KMS-11 (cell line): ENCODE measurements around the gene NEURL1.

Source experiments
- H2AFZ ChIP-seq: fragments of 200-600 bp; sonication (generic); 2 replicates; pipeline ENCODE4 v1.6.1; 2016; ENCODE audit warnings: antibody characterized with exemption, mixed run types, low read depth
- H3K27ac ChIP-seq: fragments of 200-600 bp; sonication (generic); 2 replicates; pipeline ENCODE4 v1.6.1; 2016; ENCODE audit warnings: mild to moderate bottlenecking, mixed run types
- H3K27me3 ChIP-seq: fragments of 200-600 bp; sonication (generic); 2 replicates; pipeline ENCODE4 v1.6.1; 2017; ENCODE audit warnings: mild to moderate bottlenecking, low read depth, mixed run types, moderate library complexity; ENCODE audit not compliant: insufficient read depth
- H3K36me3 ChIP-seq: fragments of 200-600 bp; sonication (generic); 2 replicates; pipeline ENCODE4 v1.6.1; 2017; ENCODE audit warnings: mild to moderate bottlenecking, mixed run types; ENCODE audit not compliant: insufficient read depth
- H3K4me1 ChIP-seq: fragments of 200-600 bp; sonication (generic); 2 replicates; pipeline ENCODE4 v1.6.1; 2016; ENCODE audit warnings: mild to moderate bottlenecking, low read depth, mixed run types; ENCODE audit not compliant: poor library complexity, severe bottlenecking
- H3K4me2 ChIP-seq: fragments of 200-600 bp; sonication (generic); 2 replicates; pipeline ENCODE4 v1.7.0; 2016; ENCODE audit warnings: mild to moderate bottlenecking, mixed run types
- H3K4me3 ChIP-seq: fragments of 200-600 bp; sonication (generic); IDR thresholded peaks from 2 replicates; pipeline ENCODE4 v1.6.1; 2017; ENCODE audit warnings: low read depth, low read length, mixed read lengths; ENCODE audit not compliant: insufficient read depth
- H3K79me2 ChIP-seq: fragments of 200-600 bp; sonication (generic); 2 replicates; pipeline ENCODE4 v1.6.1; 2016; ENCODE audit warnings: low read depth, mixed run types; ENCODE audit not compliant: insufficient read depth
- H3K9ac ChIP-seq: fragments of 200-600 bp; sonication (generic); 2 replicates; pipeline ENCODE4 v1.6.1; 2016; ENCODE audit warnings: mild to moderate bottlenecking, mixed run types
- H4K20me1 ChIP-seq: fragments of 200-600 bp; sonication (generic); 2 replicates; pipeline ENCODE4 v1.6.1; 2016; ENCODE audit warnings: mild to moderate bottlenecking, mixed run types; ENCODE audit not compliant: insufficient read depth
- TF ChIP-seq, protein P1 (sequence below): fragments of 200-600 bp; sonication (generic); conservative IDR thresholded peaks from 2 replicates; pipeline ENCODE4 v1.6.1; 2017; ENCODE audit warnings: low read depth, mild to moderate bottlenecking, antibody characterized with exemption, low read length, moderate library complexity, mixed read lengths

NEURL1 gene

DNA sequence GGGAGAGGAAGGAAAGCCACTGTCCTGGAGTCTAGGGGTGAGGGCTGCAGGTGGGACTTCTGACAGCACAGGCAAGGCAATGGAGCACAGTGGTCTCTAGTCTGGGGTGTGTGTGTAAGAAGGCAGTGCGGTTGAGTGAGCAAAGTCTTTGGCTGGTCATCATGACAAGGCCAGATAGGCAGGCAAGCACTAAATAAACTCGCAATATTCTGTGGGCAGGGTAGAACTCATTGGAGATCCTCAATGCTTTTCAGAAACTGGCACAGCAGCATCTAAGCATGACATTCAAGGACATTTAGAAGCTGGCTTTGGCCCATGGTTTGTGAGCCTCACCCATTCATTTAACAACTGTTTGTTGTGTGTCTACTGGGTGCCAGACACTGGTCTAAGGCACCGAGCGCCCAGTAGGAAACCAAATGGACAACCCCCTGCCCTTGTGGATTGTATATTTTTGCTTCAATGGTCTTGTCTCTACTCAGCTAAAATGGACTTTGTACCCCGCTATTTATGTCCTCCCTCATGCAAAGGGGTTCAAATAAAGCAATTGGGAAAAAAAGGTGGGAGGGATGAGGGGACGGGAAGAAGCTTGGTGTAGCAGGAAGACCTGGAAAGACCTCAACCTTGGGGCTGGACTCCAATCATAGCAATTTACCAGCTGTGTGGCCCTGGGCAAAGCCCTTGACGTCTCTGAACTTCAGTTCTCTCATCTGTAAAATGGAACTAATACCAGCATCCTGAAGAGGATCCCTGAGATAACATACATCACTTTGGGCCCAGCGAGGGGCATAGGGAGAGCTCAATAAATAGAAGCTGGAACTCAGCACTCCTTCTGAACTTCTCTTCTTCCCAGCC is 116.0 kb downstream of the NEURL1 start:
- Histone ChIP-seq H3K36me3 (no peaks in the 10 kb centered on the region), H3K79me2 (no peaks in the 10 kb centered on the region), H3K27ac (no peak overlapping the region), H3K4me3 (no peak overlapping the region), H3K9ac (no peak overlapping the region), H3K27me3 (no peaks in the 10 kb centered on the region), H2AFZ (no peak overlapping the region), H3K4me1 (no peaks in the 10 kb centered on the region), H3K4me2 (no peak overlapping the region), H4K20me1 (no peaks in the 10 kb centered on the region)
- TF ChIP-seq, protein P1, sequence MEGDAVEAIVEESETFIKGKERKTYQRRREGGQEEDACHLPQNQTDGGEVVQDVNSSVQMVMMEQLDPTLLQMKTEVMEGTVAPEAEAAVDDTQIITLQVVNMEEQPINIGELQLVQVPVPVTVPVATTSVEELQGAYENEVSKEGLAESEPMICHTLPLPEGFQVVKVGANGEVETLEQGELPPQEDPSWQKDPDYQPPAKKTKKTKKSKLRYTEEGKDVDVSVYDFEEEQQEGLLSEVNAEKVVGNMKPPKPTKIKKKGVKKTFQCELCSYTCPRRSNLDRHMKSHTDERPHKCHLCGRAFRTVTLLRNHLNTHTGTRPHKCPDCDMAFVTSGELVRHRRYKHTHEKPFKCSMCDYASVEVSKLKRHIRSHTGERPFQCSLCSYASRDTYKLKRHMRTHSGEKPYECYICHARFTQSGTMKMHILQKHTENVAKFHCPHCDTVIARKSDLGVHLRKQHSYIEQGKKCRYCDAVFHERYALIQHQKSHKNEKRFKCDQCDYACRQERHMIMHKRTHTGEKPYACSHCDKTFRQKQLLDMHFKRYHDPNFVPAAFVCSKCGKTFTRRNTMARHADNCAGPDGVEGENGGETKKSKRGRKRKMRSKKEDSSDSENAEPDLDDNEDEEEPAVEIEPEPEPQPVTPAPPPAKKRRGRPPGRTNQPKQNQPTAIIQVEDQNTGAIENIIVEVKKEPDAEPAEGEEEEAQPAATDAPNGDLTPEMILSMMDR: no peak

DNA sequence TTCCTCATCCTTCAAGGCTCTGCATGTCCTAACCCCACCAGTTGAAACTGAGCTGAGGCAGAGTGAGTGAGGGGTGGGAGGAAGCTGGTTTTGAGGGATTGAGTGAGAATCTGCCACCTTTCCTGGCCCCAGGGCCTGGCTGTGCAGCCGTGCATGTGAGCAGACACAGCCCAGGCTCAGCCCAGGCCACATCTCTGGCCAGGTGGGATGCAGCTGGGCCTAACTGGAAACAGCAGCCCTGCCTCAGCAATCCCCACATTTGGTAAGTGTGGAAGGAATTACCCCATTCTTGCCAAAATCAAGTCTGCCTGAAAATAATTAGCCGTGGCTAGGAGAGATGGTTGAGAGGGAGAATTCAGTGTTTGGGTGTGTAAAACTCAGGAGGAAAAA is 116.6 kb downstream of the NEURL1 start:
- Histone ChIP-seq H3K4me1 (no peaks in the 10 kb centered on the region), H3K79me2 (no peaks in the 10 kb centered on the region), H2AFZ (no peak overlapping the region), H3K4me2 (no peak overlapping the region), H3K4me3 (no peak overlapping the region), H3K36me3 (no peaks in the 10 kb centered on the region), H3K27me3 (no peaks in the 10 kb centered on the region), H3K9ac (no peak overlapping the region), H3K27ac (no peak overlapping the region), H4K20me1 (no peaks in the 10 kb centered on the region)
- TF ChIP-seq, protein P1: no peak

- Histone ChIP-seq H3K36me3 (no peaks in the 10 kb centered on the region), H3K4me2 (no peak overlapping the region), H3K27ac (no peak overlapping the region)
These were observed 117.5 kb downstream of the NEURL1 start for GRCh38 chr10:103610921-103611511.

GRCh38 chr10:103612462-103613365 is 119.2 kb downstream of the NEURL1 start:
- Histone ChIP-seq H4K20me1 (no peaks in the 10 kb centered on the region), H3K27ac (no peak overlapping the region), H3K9ac (no peak overlapping the region), H3K36me3 (no peaks in the 10 kb centered on the region), H3K4me3 (no peak overlapping the region), H2AFZ (no peak overlapping the region), H3K79me2 (no peaks in the 10 kb centered on the region), H3K27me3 (no peaks in the 10 kb centered on the region), H3K4me2 (no peak overlapping the region), H3K4me1 (no peaks in the 10 kb centered on the region)
- TF ChIP-seq, protein P1: no peak

More at GRCh38 chr10:103610921-103611511, 117.5 kb downstream of the NEURL1 start:
- Histone ChIP-seq H3K27me3 (no peaks in the 10 kb centered on the region), H3K79me2 (no peaks in the 10 kb centered on the region), H3K9ac (no peak overlapping the region), H4K20me1 (no peaks in the 10 kb centered on the region), H3K4me3 (no peak overlapping the region), H3K4me1 (no peaks in the 10 kb centered on the region), H2AFZ (no peak overlapping the region)
- TF ChIP-seq, protein P1: no peak
